Cardiac muscle cell (in vitro differentiated cells and primary cell): ENCODE measurements around the gene PDCD4. TPM values are rescaled to one million over a fixed set of nuclear protein-coding genes. Genes with fewer than 3 reads are reported as not detected.

Source experiments
- DNase-seq, 2 donors: peaks; one replicate each; pipeline versions ENCODE4 v3.0.0 to v3.0.0-alpha.2; 2010 to 2017; ENCODE audit warnings: low read depth in 1 of 2, low spot score in 1 of 2
- H3K27ac ChIP-seq: fragments of 200-600 bp; sonication (generic); 2 replicates; pipeline ENCODE4 v1.5.1; 2016
- H3K27me3 ChIP-seq: fragments of 200-600 bp; sonication (generic); 2 replicates; pipeline ENCODE4 v1.6.0; 2016; ENCODE audit warnings: control low read depth
- H3K36me3 ChIP-seq: fragments of 200-600 bp; sonication (generic); 2 replicates; pipeline ENCODE4 v1.5.1; 2016; ENCODE audit warnings: control low read depth
- H3K4me1 ChIP-seq: fragments of 200-600 bp; sonication (generic); 2 replicates; pipeline ENCODE4 v1.8.1; 2017; ENCODE audit warnings: low read depth, mild to moderate bottlenecking, mixed run types
- H3K4me3 ChIP-seq: fragments of 200-600 bp; sonication (generic); 2 replicates; pipeline ENCODE4 v1.5.1; 2016; ENCODE audit warnings: mild to moderate bottlenecking
- H3K9me3 ChIP-seq: fragments of 200-600 bp; sonication (generic); 2 replicates; pipeline ENCODE4 v1.5.1; 2017; ENCODE audit warnings: low read depth, mild to moderate bottlenecking, control low read depth
- polyA plus RNA-seq: library from polyadenylated mRNA; unstranded; fragments of >200 nt; fragmentation: Nextera tagmentation; extraction: Ambion mirVana; gene quantifications from 2 replicates; pipeline ENCODE4 v1.2.1, GENCODE V29; 2016
- total RNA-seq: library from RNA; depleted of rRNA; stranded (reverse); fragments of >200 nt; gene quantifications from 2 replicates; pipeline ENCODE4 v1.2.3, GENCODE V29; 2016
- TF ChIP-seq, protein P1 (sequence below): IDR thresholded peaks from 2 replicates; pipeline ENCODE4 v1.5.1; 2012; ENCODE audit warnings: low read depth, mild to moderate bottlenecking, low read length

Gene PDCD4
- total and polyA plus RNA-seq, 2 experiments from 2014 or later = 84.9 to 98.7 TPM

DNA sequence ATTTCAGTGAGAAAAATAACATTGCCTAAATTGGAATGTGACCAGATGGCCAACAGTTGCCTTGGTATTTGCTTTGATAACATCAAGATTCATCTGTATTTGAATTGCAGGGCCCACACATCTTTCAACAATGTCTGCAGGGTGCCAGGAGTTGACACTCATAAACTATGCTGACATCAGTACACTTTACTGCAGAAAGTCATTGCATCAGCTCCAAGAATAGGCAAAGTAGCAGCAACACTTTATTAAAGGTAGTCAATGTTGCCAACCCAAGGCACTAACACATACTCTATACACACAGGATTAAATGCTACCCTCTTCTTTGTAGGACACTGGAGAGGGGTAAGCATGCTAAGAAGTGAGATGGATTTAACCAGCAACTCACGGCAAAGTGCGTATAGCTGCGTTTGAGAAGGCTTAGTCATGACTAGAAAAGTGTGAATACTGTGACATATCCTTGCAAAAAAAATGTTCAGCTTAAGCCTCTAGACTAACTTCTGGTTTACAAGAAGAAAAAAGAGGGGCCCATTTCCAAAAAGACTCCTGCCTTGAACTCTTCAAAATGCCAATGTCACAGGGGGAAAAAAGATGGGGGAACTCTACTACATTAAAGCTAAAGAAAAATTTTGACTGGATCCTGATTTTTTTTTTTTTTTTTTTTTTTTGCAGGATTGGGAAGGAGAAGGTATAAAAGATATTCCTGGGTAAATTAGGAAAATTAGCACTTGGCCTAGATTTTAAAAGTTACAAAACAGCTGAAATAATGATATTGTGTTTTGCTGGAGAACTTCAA lies 45.0 kb downstream of the PDCD4 start:
- TF ChIP-seq, protein P1, sequence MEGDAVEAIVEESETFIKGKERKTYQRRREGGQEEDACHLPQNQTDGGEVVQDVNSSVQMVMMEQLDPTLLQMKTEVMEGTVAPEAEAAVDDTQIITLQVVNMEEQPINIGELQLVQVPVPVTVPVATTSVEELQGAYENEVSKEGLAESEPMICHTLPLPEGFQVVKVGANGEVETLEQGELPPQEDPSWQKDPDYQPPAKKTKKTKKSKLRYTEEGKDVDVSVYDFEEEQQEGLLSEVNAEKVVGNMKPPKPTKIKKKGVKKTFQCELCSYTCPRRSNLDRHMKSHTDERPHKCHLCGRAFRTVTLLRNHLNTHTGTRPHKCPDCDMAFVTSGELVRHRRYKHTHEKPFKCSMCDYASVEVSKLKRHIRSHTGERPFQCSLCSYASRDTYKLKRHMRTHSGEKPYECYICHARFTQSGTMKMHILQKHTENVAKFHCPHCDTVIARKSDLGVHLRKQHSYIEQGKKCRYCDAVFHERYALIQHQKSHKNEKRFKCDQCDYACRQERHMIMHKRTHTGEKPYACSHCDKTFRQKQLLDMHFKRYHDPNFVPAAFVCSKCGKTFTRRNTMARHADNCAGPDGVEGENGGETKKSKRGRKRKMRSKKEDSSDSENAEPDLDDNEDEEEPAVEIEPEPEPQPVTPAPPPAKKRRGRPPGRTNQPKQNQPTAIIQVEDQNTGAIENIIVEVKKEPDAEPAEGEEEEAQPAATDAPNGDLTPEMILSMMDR = no peak
- H3K4me1 ChIP-seq = peaks cover 23% of the 10 kb centered on the region
- no peak overlapping the region for H3K27ac ChIP-seq
- no peak overlapping the region for H3K4me3 ChIP-seq
- H3K9me3 ChIP-seq = no peaks in the 10 kb centered on the region
- peak in 1 of 2 donors; percentile 58 for DNase-seq
- no peaks in the 10 kb centered on the region for H3K36me3 ChIP-seq
- H3K27me3 ChIP-seq = no peaks in the 10 kb centered on the region

DNA sequence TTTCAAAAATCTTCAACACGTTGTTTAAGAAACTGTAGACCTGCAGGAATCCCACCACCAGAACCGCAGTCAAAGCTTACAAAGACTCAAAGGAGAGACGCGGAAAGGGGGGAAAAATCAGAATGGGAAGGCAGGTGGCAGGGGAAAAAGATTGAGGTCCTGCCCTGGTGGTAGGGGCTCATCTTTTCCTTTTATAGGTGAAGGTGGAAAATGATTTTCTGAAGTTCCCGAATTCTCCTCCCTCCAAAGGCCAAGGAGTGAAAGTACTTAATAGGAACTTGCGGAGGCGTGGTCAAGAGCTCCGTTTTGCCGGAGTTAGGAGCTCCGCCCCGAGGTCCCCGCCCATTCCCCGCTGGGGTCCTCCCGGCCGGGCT lies 46.5 kb downstream of the PDCD4 start:
- peak; percentile 98 for DNase-seq
- H3K36me3 ChIP-seq = no peaks in the 10 kb centered on the region
- no peaks in the 10 kb centered on the region for H3K9me3 ChIP-seq
- H3K4me3 ChIP-seq = peak overlapping the region; percentile 75
- H3K27me3 ChIP-seq = no peaks in the 10 kb centered on the region
- peak overlapping the region; percentile 95 for H3K27ac ChIP-seq
- peaks cover 24% of the 10 kb centered on the region for H3K4me1 ChIP-seq
- TF ChIP-seq, protein P1 = no peak

DNA sequence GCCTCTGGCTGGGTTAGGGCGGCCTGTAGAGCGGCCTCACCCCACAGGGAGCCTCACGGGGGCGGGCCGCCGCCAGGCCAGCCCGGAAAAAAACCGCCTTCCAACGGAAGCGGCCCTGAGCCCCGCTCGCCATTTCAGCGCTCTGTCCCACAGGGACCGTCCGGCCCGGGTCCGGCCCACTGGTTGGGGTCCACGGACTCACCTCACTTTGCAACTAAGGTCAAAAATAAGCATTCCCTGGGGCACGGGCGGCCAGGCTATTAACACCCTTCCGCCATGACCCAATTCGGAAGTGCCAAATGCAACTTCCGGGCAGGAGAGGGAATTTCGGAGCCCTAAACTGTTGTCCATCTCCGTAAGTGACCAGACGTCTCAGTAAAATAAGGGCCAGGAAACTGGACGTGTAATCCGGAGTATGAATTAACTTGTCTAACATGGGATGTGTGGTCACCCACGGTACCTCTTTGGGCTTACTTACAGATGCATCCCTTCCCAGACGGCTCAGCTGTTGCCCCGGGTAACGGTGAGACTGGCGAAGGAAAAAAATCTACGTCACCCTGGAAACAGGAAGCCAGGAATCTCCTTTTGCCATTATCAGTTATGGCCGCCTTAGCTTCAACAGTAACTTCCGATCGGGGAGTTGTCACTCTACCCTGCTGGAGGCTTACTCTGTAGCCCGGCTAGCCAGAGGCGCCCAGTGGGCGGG lies 47.1 kb downstream of the PDCD4 start, which contains the start of gene BBIP1:
TSS of gene BBIP1 (minus strand) at position 538 of the 706 bp plus-strand sequence. CDS start 1,023 bp downstream, outside the sequence.
- TF ChIP-seq, protein P1 = no peak
- Histone ChIP-seq H3K9me3 (no peaks in the 10 kb centered on the region), H3K27ac (peak within 1 kb of the TSS; percentile 95), H3K36me3 (no peaks in the 10 kb centered on the region), H3K27me3 (no peaks in the 10 kb centered on the region), H3K4me1 (peaks cover 30% of the 10 kb centered on the region), H3K4me3 (peak within 1 kb of the TSS; percentile 75)
- DNase-seq = peak in 1 of 2 donors; percentile 100

DNA sequence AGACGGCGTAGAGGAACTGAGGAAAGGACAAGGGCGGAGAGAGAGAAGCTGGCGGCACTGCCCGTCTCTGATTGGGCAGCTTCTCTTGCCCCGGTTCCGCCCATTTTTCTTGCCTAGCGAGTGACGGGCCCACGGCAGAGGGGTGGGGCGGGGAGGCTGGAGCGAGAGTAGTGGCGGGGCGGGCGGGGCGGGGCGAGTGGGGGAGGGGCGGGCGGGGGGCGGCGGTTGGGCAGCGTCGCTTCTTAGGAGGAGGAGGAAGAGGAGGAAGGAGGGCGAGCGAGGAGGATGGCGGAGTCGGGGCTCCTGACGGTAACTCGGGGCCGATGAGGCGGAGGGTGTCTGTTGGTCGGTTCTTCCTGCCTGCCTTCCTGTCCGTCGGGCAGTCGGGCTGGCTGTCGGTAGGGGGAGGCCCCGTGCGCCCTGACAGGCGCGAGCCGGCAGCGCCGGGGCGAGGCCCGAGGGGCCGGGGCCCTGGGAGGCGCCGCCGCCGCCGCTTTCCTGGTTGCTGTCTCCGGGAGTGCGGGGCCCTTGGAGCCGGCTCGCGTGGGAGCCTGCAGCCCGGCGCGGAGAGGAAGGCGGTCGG lies 47.7 kb downstream of the PDCD4 start, which contains the start of gene SHOC2:
TSS of gene SHOC2 (plus strand) at position 256 of the 583 bp plus-strand sequence. CDS start 44,755 bp downstream, outside the sequence.
- Histone ChIP-seq H3K36me3 (no peaks in the 10 kb centered on the region), H3K27me3 (no peaks in the 10 kb centered on the region), H3K4me1 (peaks cover 36% of the 10 kb centered on the region), H3K27ac (peak within 1 kb of the TSS; percentile 95), H3K9me3 (no peaks in the 10 kb centered on the region), H3K4me3 (peak within 1 kb of the TSS; percentile 75)
- TF ChIP-seq, protein P1 = peak; percentile 28
- DNase-seq = peak in 1 of 2 donors; percentile 99

DNA sequence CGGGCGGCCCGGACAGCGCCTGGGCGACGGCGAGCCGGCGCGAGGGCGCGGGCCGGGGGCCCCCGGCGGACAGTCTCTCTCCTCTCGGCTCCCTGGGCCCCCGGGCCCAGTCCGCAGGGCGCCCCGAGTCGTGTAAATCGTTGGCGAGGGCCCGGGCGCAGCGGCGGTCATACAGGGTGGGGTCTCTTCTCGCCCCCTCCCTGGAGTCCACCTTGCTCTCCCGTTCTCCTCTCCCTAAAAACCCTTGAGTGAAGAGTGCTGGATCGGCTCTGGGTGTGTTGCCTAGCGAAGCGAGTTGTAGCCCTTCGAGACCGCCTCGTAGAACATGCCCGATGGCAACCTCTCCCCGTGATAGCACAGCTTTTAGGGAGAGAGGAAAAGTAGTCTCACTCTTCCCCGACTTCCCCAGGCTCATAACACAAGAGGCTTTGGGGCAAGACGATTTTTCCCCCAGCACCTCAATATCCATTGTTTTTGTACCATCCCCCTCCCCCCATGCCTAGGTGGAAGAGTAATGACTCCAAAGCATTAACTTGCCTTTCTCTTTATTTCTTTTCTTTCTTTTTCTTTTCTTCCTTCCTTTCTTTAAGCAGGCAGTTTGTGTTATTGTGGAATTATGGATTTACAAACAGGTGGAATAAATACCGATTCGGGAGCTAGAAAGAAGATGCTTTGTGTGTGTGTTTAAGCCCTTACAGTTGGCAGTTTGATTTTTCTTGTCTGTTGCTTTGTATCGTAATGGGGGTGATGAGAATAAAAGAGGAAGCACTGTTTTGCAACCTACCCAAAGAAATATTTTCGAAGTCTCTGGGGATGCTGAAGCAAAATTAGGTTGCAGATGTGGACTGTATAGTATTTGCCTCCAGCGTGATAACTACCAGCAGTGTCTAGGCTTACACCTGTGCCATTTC lies 48.5 kb downstream of the PDCD4 start:
- H3K4me3 ChIP-seq = peak overlapping the region; percentile 69

More for the DNA sequence above, 48.5 kb downstream of the PDCD4 start:
- Histone ChIP-seq H3K9me3 (no peaks in the 10 kb centered on the region), H3K4me1 (peaks cover 36% of the 10 kb centered on the region), H3K27ac (peak overlapping the region; percentile 86), H3K36me3 (no peaks in the 10 kb centered on the region), H3K27me3 (no peaks in the 10 kb centered on the region)
- peak; percentile 60 to 62 for DNase-seq
- TF ChIP-seq, protein P1 = no peak
